PC-9 (cell line): ENCODE data around the gene KIF2C.

Source experiments
- CTCF ChIP-seq: fragments of 200-600 bp; sonication (generic); conservative IDR thresholded peaks from 2 replicates; pipeline ENCODE4 v1.6.1; 2017; ENCODE audit warnings: mixed run types, antibody characterized with exemption, mild to moderate bottlenecking, moderate library complexity
- EZH2 ChIP-seq: fragments of 200-600 bp; sonication (generic); IDR thresholded peaks from 2 replicates; pipeline ENCODE4 v1.8.0; 2017; ENCODE audit warnings: antibody characterized with exemption, low read depth

GRCh38 chr1:44723064-44723463, 16.6 kb upstream of the KIF2C start:
- TF ChIP-seq CTCF (no peak), EZH2 (no peak)
